ENCODE measurements around the gene DLG2.

- TF ChIP-seq POLR2A (IDR thresholded peaks at IDR 0.05; ENCODE audit: low read depth, low read length) (no peak), CTCF (IDR thresholded peaks at IDR 0.05; ENCODE audit: extremely low read depth in 1 of 2, insufficient read depth in 1 of 2, low read depth in 1 of 2, low read length in 2 of 2) (no peak), EZH2 (IDR thresholded peaks at IDR 0.05; ENCODE audit: borderline replicate concordance, low read depth, low read length, severe bottlenecking) (no peak), FOS (IDR thresholded peaks at IDR 0.05; ENCODE audit: borderline replicate concordance, insufficient read depth, low read length) (no peak), POLR2AphosphoS5 (IDR thresholded peaks at IDR 0.05; ENCODE audit: insufficient read depth, low read depth, low read length) (no peak), JUN (IDR thresholded peaks at IDR 0.05; ENCODE audit: borderline replicate concordance, insufficient read depth, insufficient read length, low read depth) (no peak), MYC (IDR thresholded peaks at IDR 0.05; ENCODE audit: low read depth, low read length) (no peak)
Measured at GRCh38 chr11:84518631-84519183, 1108.4 kb downstream of the DLG2 start.
